GM18502 (cell line): ENCODE results near the gene NEDD4L.

Experiments used
- ATAC-seq: cut with Tn5 transposase; IDR thresholded peaks from one replicate; pipeline ENCODE4 v1.9.1; 2021; ENCODE audit warnings: mild to moderate bottlenecking; ENCODE audit not compliant: unreplicated experiment, poor library complexity

Gene NEDD4L

GRCh38 chr18:58302811-58303210 is 258.8 kb downstream of the NEDD4L start:
- ATAC-seq: no peak

GRCh38 chr18:58303363-58303762 is 259.3 kb downstream of the NEDD4L start:
- ATAC-seq: peak; percentile 93

DNA sequence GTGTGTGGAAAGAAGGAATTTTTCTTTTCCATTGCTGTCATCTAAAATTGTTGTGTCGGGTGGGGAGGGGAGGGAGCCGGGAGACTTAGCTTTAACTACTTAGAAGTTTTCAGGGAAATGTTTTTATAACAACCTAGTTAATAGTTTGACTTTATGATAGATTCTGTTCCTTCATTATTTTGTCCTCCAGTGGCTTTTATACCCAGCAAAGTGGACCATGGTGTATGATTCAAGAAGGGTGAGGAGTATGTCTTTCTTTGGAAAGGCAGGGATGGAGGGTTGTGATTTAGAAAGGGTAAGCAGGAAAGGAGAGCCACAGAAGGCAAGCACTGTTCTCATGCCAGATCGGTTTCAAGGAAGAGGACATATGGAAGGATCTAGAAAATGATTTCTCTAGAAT is 261.8 kb downstream of the NEDD4L start:
- ATAC-seq: no peak

DNA sequence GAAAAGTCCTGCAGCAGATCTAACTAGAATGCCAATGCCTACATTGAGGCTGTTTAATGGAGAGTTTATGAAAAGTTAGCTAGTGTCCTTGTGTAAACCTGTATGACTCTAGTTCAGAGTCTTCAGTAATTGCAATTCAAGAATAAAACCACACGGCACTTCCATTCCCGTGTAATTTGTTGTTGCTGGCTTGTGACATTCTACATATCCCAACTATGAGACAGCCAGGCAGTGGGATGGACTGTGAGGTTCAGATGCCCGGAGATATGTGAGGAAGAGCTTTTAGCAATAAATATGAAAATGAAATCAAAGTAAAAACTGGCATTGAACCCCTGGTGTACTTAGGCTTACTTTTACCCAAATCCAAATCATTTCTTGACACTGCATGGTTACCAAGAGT is 263.4 kb downstream of the NEDD4L start:
- no peak for ATAC-seq

DNA sequence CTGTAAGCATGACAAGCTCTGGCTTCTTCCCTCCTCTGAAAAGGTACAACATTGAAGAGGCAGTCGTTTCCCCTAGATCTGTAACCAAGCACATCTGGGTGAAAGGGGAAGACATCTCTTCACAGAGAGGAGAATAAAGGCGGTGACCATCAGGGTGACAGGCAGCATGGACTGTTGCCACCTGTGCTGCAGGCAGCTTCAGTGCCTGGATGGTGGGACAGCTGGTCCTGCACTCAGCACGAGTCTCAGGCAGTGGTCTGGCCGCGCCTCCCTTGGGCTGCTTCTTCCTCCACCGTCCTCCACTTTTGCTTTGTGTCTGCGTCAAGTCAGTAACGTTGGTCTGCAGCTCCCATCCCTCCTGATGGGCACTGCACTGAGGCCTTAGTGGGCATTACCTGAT is 264.4 kb downstream of the NEDD4L start:
- ATAC-seq: no peak

DNA sequence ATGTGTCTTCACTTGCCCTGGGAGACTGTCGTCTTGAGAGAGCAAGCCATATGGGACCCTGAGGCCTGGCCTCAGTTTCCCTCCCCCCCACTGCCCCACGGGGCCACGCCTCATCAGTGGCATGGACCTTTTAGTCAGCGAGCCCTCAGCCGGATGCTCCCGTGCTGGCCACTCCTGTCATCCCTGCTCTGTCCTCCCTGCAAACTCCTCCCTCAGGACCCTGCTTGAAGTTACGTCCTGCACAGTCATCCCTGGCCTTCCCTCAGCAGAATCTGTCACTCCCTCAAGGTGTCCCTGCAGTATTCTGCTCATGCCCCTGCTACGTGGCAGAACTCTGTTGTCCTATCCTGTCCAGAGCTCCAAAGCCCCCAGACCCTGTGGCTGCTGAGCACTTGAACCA is 265.1 kb downstream of the NEDD4L start:
- no peak for ATAC-seq

DNA sequence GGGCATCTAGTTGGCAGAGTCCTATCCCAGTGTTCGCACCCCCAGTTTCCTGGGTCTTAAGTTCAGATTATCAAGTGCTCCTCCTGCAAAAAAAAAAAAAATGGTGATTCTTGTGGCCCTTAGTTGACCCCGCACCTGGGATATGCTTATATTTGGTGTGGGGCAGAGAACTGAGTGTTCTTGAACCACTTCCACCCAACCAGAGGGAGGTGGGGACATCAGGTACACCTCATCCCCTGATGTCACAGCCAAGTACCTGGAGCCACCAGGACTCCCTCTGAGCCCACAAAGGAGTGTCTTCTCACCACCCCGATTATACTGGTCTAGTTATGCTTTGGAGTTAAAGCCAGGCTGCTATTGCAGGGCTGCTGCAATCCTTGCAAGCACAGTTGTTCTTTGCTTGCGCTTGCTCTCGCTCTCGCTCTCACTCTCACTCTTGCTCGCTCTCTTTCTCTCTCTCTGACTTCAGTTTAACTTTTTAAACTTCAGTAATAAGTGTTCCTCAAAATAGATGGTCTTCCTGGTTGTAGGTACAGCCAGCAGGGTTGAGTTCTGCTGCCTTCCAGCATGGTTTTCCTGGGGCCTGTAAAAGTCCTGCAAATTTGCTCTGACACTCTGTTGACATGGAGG is 265.7 kb downstream of the NEDD4L start:
- ATAC-seq: no peak

- ATAC-seq: no peak
Measured at GRCh38 chr18:58310517-58310916, 266.5 kb downstream of the NEDD4L start.

DNA sequence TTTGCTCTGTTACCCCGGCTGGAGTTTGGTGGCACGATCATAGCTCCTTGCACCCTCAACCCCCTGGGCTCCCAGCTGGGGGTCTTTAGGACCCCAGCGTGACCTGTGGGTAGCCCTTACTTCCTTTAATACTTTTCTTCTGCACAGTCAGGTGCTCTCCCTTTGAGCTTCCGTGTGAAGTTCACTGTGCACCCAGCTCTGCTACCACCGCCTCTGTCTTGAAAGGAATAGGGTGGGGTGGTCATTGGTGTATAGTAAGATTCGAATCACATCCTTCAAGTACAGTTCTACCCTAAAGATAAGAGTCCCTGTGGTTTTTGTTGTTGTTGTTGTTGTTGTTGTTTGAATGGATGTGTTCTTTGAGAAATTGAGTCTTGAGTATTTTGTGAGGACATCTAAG is 267.4 kb downstream of the NEDD4L start:
- ATAC-seq: no peak

DNA sequence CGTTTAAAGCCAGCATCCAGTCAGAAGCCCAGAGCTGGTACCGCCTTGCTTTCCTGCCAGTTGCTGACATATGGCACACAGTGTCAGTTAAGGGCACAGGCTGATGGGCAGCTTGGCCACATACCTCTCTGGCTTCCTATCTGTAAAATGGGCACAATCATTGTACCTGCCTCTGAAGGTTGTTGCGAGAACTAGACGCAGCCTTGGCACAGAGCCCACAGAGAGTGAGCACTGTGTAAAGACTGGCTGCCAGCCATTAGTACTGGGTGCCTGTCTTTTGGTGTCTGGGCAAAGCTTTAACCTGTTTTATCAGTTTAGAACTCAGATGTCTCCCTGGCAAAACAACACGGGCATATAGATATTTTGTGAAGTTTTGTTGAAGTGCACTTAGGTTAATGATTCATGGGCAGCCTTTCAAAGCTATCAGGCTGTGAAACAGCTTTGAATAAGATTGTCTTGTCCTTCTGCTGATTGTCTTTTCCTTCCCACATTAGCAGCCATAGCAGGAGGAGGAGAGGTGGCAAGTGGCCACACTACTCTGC is 269.5 kb downstream of the NEDD4L start:
- no peak for ATAC-seq

DNA sequence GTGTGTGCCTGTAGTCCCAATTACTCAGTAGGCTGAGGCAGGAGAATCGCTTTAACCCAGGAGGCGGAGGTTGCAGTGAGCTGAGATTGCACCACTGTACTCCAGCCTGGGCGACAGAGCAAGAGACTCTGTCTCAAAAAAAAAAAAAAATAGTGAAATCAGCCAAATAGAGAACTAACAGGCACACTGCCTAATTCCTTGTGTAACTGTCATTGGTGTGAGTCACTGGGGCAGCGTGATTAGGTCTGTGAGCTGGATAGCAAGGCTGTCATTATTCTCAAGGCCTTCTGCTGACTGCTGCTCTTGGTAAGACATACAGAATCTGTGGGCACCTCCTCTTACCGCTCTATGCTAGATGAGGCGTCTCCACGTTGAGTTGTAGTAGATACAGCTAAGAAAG is 270.3 kb downstream of the NEDD4L start:
- ATAC-seq: no peak

GRCh38 chr18:58315041-58315440 is 271.0 kb downstream of the NEDD4L start:
- no peak for ATAC-seq

GRCh38 chr18:58315739-58316215 is 271.8 kb downstream of the NEDD4L start:
- no peak for ATAC-seq

DNA sequence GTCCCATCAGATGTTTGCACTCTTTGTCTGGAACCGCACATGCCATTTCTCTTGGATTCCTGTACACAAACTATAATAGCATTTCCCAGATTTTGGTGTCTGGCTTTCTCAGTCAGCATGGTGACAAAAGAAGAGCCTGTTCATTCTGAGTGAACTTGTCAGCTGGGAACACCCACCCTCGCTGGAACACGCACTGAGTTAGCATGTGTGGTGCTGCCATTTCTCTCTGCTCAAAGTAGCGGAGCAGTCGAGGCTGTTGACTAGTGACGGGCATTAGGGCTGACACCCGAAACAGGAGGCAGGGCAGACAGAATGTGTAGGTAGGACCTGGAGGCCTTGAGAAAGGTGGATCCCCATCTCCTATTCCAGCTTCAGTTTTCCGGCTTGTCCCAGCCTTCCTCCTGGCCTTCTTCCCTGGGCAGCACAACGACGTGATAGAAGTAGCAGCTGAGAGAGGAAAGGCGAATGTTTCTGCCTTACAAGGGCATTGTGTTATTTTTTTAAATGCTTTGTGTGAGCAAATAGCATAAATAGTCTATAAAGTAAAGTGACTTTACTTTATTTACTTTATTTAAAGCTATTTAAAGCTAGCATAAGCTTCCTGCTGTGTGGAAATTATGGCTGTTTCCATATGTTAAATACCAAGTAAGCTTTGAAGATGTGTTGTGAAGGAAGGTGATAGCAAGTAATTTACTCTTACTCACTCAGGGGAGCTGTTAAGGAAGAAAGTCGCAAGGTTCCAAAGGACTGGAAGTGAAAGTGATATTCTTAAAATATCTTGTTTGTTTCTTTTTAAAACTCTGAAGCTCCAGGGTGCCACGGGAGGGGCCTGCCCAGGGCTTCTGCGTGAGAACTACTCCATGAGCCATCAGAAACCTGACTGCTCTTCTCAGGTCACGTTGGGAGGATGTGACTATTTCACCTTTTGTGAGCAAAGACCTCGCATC is 272.6 kb downstream of the NEDD4L start:
- no peak for ATAC-seq

DNA sequence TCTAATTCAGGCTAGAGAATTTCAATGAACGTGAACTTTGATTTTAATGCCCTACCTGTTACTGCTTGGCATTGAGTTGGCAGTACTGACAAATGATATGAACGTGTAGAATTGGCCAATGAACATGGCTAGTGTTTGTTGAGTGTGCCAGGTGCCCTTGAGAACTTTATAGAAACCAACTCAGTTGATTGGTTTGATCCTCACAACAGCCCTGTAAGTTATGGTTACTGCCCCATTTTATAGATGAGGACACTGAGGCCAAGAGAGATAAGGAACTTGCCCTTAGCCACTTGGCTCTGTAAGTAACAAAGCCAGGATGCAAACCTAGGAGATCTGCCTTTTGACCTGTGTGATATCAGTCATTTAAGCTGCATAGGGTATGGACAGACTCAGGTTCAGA is 275.7 kb downstream of the NEDD4L start:
- no peak for ATAC-seq

DNA sequence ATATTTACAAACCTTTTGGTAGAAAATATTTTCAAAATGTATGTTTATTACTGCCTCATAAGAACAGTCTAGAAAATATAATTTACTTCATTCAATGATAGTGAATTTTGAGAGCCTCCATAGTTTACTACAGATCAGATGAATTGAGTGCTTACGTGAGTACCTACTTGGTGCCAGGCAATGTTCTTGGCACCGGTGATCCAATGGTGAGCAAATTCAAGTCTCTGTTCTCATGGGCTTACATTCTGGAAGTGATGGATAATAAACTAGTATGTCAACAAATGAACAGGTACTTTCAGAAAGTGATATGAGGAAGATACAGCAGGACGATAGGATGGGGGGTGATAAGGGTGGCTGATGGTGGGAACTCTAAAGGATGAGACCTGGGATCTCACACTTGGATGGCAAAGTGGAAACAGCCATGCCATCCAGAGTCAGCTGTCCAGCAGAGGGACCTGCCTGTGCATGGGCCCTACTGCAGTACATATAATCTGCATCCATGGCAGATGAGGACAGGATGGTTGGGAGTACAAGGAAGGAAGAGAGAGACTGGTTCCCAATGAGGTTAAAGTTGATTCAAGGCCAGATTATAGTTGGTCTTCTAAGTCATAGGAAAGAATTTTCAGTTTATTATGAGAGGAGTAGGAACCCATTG is 277.0 kb downstream of the NEDD4L start:
- ATAC-seq: no peak

GRCh38 chr18:58321986-58322385 is 278.0 kb downstream of the NEDD4L start:
- peak; percentile 53 for ATAC-seq

- no peak for ATAC-seq
Measured at GRCh38 chr18:58322464-58322863, 278.4 kb downstream of the NEDD4L start.

DNA sequence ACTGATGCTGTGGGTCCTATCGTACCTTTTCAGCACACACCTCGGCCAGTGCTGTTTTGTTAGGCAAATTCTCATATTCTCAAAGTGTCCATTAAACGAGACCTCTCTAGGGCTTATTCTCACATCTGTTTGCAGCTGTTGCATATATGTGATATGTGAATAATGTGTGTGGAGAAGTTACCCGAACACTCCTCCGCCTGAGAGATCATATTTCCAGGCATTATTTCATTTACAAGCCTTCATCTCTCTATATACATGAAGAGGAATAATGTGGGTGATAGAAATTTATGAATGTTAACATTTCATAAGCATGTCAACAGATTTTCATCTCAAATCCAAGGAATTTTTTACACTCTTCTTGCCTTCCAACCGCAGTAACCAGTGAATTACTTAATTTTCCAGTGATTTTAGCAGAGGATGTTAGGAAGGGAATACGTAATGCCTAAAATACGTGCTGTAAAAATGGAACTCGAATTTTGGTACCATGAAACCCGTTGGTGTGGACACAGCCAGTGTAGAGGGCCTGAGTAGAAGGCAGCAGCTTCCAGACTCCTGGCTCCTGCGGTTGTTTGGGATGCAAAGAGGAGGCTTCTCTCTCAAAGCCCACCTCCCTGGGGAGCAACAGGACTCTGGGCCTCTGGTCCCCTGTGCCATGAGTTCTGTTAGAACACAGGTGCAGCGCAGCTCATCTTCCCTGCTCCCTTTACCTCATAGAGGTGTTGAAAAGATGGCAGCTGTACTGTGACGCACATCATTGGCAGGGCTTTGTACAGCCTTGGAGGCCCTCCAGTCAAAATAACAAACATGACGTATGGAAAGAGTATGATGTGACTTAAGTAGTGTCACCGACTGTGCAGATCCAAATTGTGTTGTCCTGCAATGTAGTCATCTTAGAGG is 280.1 kb downstream of the NEDD4L start:
- ATAC-seq: no peak
